K562 (cell line): ENCODE measurements around the gene COA3. TPM values are rescaled to one million over a fixed set of nuclear protein-coding genes. Genes with fewer than 3 reads are reported as not detected.

Experiments used
- ATAC-seq: fragments of 200-7000 bp; cut with Tn5 transposase; 3 replicates; pipeline ENCODE4 v1.9.1; 2020; ENCODE audit warnings: moderate library complexity
- BruUV-seq: library from RNA; stranded (reverse); fragments of 400-500 nt; replicated peaks from 2 replicates; lab custom pipeline; 2021; lab: Mats Ljungman, UMichigan
- CTCF ChIA-PET: fragments of 300-600 bp; formaldehyde crosslinking; extraction: SDS; loops from one replicate; lab custom pipeline; 2021; ENCODE audit warnings: low intra/inter-chr PET ratio; lab: Yijun Ruan, JAX
- POLR2A ChIA-PET: fragments of 300-600, 350-650 bp; sonication (Branson Sonifier 250); formaldehyde crosslinking; extraction: SDS; loops from one replicate; lab custom pipeline; 2021; ENCODE audit warnings: antibody characterized with exemption, inconsistent platforms; lab: Yijun Ruan, JAX
- DNase-seq, 4 experiments: peaks; one replicate each; pipeline versions ENCODE4 v3.0.0 to v3.0.0-alpha.2; 2011 to 2018; ENCODE audit warnings: low spot score in 3 of 4, mixed read lengths in 3 of 4; ENCODE audit errors: extremely low read depth in 1 of 4
- FAIRE-seq: peaks from 2 replicates; lab custom pipeline; 2011; peaks lifted over from hg19 to GRCh38; lab: Jason Lieb, UNC
- H2AFZ ChIP-seq: 2 replicates; pipeline ENCODE4 v1.6.0; 2011; ENCODE audit warnings: low read depth, low read length, control low read depth, inconsistent platforms
- H3K27ac ChIP-seq: fragments of 200-600 bp; 3 replicates; pipeline ENCODE4 v1.8.0; 2011; ENCODE audit warnings: low read depth, mild to moderate bottlenecking, control low read depth, inconsistent platforms, low read length, moderate library complexity, mixed read lengths; ENCODE audit errors: extremely low read depth
- H3K27me3 ChIP-seq, 2 experiments: fragments of 300-600 bp in 1 of 2; 2 replicates in 1 of 2; 3 replicates in 1 of 2; pipeline versions ENCODE4 v1.6.0 to v1.8.0; 2011; ENCODE audit warnings: inconsistent platforms in 2 of 2, low read length in 2 of 2, mild to moderate bottlenecking in 1 of 2, mixed read lengths in 1 of 2, moderate library complexity in 1 of 2; ENCODE audit not compliant: control insufficient read depth in 2 of 2, insufficient read depth in 2 of 2
- H3K36me3 ChIP-seq: fragments of 300-600 bp; 3 replicates; pipeline ENCODE4 v1.8.0; 2011; ENCODE audit warnings: mild to moderate bottlenecking, low read length, inconsistent platforms; ENCODE audit not compliant: control insufficient read depth, insufficient read depth
- H3K4me1 ChIP-seq, 2 experiments: fragments of 200-600 bp in 1 of 2; replicated peaks in 1 of 2; 2 replicates in 1 of 2; 3 replicates in 1 of 2; pipeline versions ENCODE4 v1.5.1 to v1.8.0; 2011; ENCODE audit warnings: inconsistent platforms in 2 of 2, low read length in 2 of 2, mild to moderate bottlenecking in 1 of 2, mixed read lengths in 1 of 2, moderate library complexity in 1 of 2; ENCODE audit not compliant: control insufficient read depth in 2 of 2, insufficient read depth in 2 of 2
- H3K4me2 ChIP-seq: 2 replicates; pipeline ENCODE4 v1.6.1; 2011; ENCODE audit warnings: low read length, control low read depth, inconsistent platforms, mixed read lengths; ENCODE audit not compliant: insufficient read depth
- H3K4me3 ChIP-seq: fragments of 200-600 bp; sonication (generic), shearing (Covaris generic); 2 replicates; pipeline ENCODE4 v1.5.1; 2016; ENCODE audit warnings: control low read depth, inconsistent platforms
- H3K79me2 ChIP-seq: fragments of 200-600 bp; 3 replicates; pipeline ENCODE4 v1.8.0; 2011; ENCODE audit warnings: low read length, inconsistent platforms; ENCODE audit not compliant: control insufficient read depth, insufficient read depth
- H3K9ac ChIP-seq, 2 experiments: 2 replicates each; pipeline versions ENCODE4 v1.6.0 to v1.6.1; 2011; ENCODE audit warnings: low read depth in 2 of 2, low read length in 2 of 2, control low read depth in 1 of 2, inconsistent platforms in 1 of 2, mild to moderate bottlenecking in 1 of 2, mixed read lengths in 1 of 2; ENCODE audit not compliant: insufficient read depth in 1 of 2
- H3K9me1 ChIP-seq: one replicate; pipeline ENCODE4 v1.6.0; 2011; ENCODE audit warnings: inconsistent platforms, mild to moderate bottlenecking, low read length, moderate library complexity; ENCODE audit not compliant: control insufficient read depth, insufficient read depth
- H3K9me3 ChIP-seq: replicated peaks from 2 replicates; pipeline ENCODE4 v1.5.1; 2011; ENCODE audit warnings: low read depth, low read length, inconsistent platforms; ENCODE audit not compliant: control insufficient read depth, insufficient read depth
- H4K20me1 ChIP-seq: replicated peaks from 2 replicates; pipeline ENCODE4 v1.6.1; 2011; ENCODE audit warnings: low read length, inconsistent platforms, mixed read lengths; ENCODE audit not compliant: control insufficient read depth, insufficient read depth
- PHF20 ChIP-seq: fragments of 450-650 bp; IDR thresholded peaks from 2 replicates; pipeline ENCODE4 v1.6.1; 2018; ENCODE audit not compliant: partially characterized antibody
- SP2 ChIP-seq: IDR thresholded peaks from 2 replicates; pipeline ENCODE4 v1.6.1; 2011; ENCODE audit warnings: mild to moderate bottlenecking, low read depth, low read length, moderate library complexity; ENCODE audit not compliant: poor library complexity, severe bottlenecking; ENCODE audit errors: extremely low read depth
- TEAD1 ChIP-seq, 2 experiments: fragments of 450-650 bp in 1 of 2; sonication (generic) in 1 of 2; formaldehyde crosslinking; IDR thresholded peaks; 2 replicates each; pipeline versions ENCODE4 v1.4.0 to v1.8.0; 2020 to 2022; ENCODE audit warnings: mild to moderate bottlenecking in 2 of 2, missing genetic modification reagents in 1 of 2
- ZNF175 ChIP-seq: fragments of 200-800 bp; sonication (Bioruptor generic); IDR thresholded peaks from 2 replicates; pipeline ENCODE4 v1.6.1; 2016; ENCODE audit warnings: low read depth, mild to moderate bottlenecking, missing genetic modification characterization, missing compliant biosample characterization
- ZNF212 ChIP-seq: fragments of 450-650 bp; formaldehyde crosslinking; IDR thresholded peaks from 2 replicates; pipeline ENCODE4 v1.4.0; 2020; ENCODE audit warnings: mild to moderate bottlenecking
- ZNF274 ChIP-seq: IDR thresholded peaks from 2 replicates; pipeline ENCODE4 v1.6.1; 2011; ENCODE audit warnings: low read depth, mild to moderate bottlenecking, low read length, moderate library complexity, borderline replicate concordance
- ZNF3 ChIP-seq: fragments of 250-450 bp; sonication (Bioruptor Pico); IDR thresholded peaks from 2 replicates; pipeline ENCODE4 v1.5.0; 2021; ENCODE audit warnings: mild to moderate bottlenecking, moderate library complexity
- ZNF445 ChIP-seq: fragments of 250-450 bp; sonication (Bioruptor Pico); IDR thresholded peaks from 2 replicates; pipeline ENCODE4 v1.4.0; 2020; ENCODE audit warnings: low read depth, mild to moderate bottlenecking, moderate library complexity
- ZNF76 ChIP-seq: fragments of 250-450 bp; sonication (Bioruptor Pico); IDR thresholded peaks from 2 replicates; pipeline ENCODE4 v1.4.0; 2020; ENCODE audit warnings: mild to moderate bottlenecking, moderate library complexity, borderline replicate concordance
- ZZZ3 ChIP-seq: fragments of 450-650 bp; IDR thresholded peaks from 2 replicates; pipeline ENCODE4 v1.6.1; 2016; ENCODE audit warnings: antibody characterized with exemption, mild to moderate bottlenecking, moderate library complexity
- WGBS: fragments of 100-300 bp; shearing (Covaris generic); methylation state at CpG from one replicate; pipeline ENCODE4 v1.1.6; 2016; ENCODE audit warnings: low coverage, mixed read lengths; ENCODE audit not compliant: insufficient coverage; ENCODE audit errors: missing lambda C conversion rate; 5-methylcytosine and 5-hydroxymethylcytosine counted together
- in situ Hi-C: fragments of 300-500 bp; cut with MboI; formaldehyde crosslinking; loops from 4 replicates; pipeline ENCODE4 v1.15.0; 2018; ENCODE audit warnings: inconsistent platforms, mixed read lengths
- intact Hi-C: fragments of 100-400 bp; cut with micrococcal nuclease; formaldehyde crosslinking; loops from 2 replicates; pipeline ENCODE4 v1.14.2; 2022
- polyA plus RNA-seq, 8 experiments: library from polyadenylated mRNA; depleted of rRNA in 4 of 8; stranded (reverse) in 5 of 8; unstranded in 3 of 8; fragments of >200 nt; fragmentation: Nextera tagmentation in 2 of 8; fragmentation: Illumina TruSeq in 1 of 8; extraction: Ambion mirVana in 2 of 8; extraction: Trizol in 1 of 8; gene quantifications; 2 replicates each; pipeline versions ENCODE4 v1.2.1 to v1.2.3, GENCODE V29; 2011 to 2014; ENCODE audit warnings: inconsistent platforms in 1 of 8, missing spikeins in 1 of 8
- total RNA-seq, 7 experiments: library from RNA; depleted of rRNA in 6 of 7; stranded (reverse); fragments of >200 nt in 6 of 7; fragmentation: Illumina TruSeq in 2 of 7; extraction: Trizol in 2 of 7; gene quantifications; 2 replicates each; pipeline versions ENCODE4 v1.2.1 to v1.2.3, GENCODE V29; 2011 to 2021; ENCODE audit warnings: low replicate concordance in 1 of 7

Gene COA3
- total and polyA plus RNA-seq, 9 of the 15 experiments (the other 6 are each of a cell fraction or from before 2014, with no cell fraction given) = 49.6 to 153 (median 61.4) TPM

DNA sequence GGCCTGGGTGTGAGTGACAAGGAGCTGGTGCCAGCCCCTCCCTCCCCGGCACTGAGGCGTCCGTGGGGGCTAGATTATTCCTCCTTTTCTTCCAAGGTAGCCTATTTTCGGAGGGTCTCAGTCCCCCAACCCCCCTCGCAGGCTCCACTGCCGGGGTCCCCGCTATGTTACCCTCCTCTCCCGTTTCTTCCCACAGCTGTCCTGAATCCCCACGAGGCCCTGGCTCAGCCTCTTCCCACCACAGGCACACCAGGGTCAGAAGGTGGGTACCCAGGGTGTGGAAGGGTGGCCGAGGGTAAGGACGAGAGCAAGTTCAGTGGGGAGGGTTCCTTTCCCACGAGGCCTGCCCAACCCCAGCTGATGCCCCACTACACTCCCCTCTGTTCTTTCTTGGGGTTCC is 36.9 kb downstream of the COA3 start:
- Histone ChIP-seq H3K9me3 (no peaks in the 10 kb centered on the region), H3K4me1 (peaks cover 8 to 21% of the 10 kb centered on the region in 2 experiments; a peak in 3 of 5 replicates), H3K4me2 (no peak overlapping the region), H3K9me1 (no peaks in the 10 kb centered on the region), H4K20me1 (no peaks in the 10 kb centered on the region), H2AFZ (no peak overlapping the region), H3K4me3 (no peak overlapping the region), H3K79me2 (no peaks in the 10 kb centered on the region), H3K27me3 (no peaks in the 10 kb centered on the region), H3K9ac (no peak overlapping the region), H3K36me3 (no peaks in the 10 kb centered on the region), H3K27ac (no peak overlapping the region)
- in situ Hi-C loops (no loop called here), intact Hi-C loops (loop anchor here (5.0 kb wide), 1 partner anchor 184 kb away; the partner anchor contains the start of gene PSMC3IP)
- BruUV-seq = no TSS peak
- POLR2A ChIA-PET = interaction anchor here (1.2 to 1.4 kb wide), 2 partner anchors 12 kb away, joined by 5 to 6 read pairs; partner anchors contain the start of gene VPS25
- CTCF ChIA-PET = interaction anchor here (1.5 to 3.8 kb wide), 2 partner anchors 16 to 40 kb away, joined by 4 to 34 read pairs; partner anchors contain the start of gene EZH1
- FAIRE-seq = no peak
- no peak for DNase-seq
- ATAC-seq = no peak
- TF ChIP-seq ZNF212 (CRISPR knock-in tag) = no peak
- no peak for TF ChIP-seq ZNF175 (CRISPR knock-in tag)
- TF ChIP-seq ZNF76 (CRISPR knock-in tag) = no peak
- no peak for TF ChIP-seq ZNF274
- no peak for TF ChIP-seq TEAD1 (CRISPR knock-in tag; IDR thresholded peaks at IDR 0.05)
- TF ChIP-seq ZZZ3 = no peak
- TF ChIP-seq ZNF3 (CRISPR knock-in tag) = no peak
- TF ChIP-seq SP2 = no peak
- TF ChIP-seq ZNF445 (CRISPR knock-in tag) = no peak
- TF ChIP-seq PHF20 = no peak
- 41% methylated on average over 4 of the region's 12 CpGs for WGBS
